Panc1 (cell line): ENCODE results near the gene POU2AF2. TPM values are rescaled to one million over a fixed set of nuclear protein-coding genes. Genes with fewer than 3 reads are reported as not detected.

ENCODE experiments used
- ATAC-seq: fragments of 200-7000 bp; cut with Tn5 transposase; 2 replicates; pipeline ENCODE4 v1.9.1; 2020; ENCODE audit warnings: mild to moderate bottlenecking, moderate library complexity
- BruUV-seq: library from RNA; stranded (reverse); fragments of 400-500 nt; replicated peaks from 2 replicates; lab custom pipeline; 2021; lab: Mats Ljungman, UMichigan
- CTCF ChIA-PET: fragments of 300-600 bp; sonication (Branson Sonifier 250); formaldehyde crosslinking; loops from one replicate; lab custom pipeline; 2022; ENCODE audit warnings: antibody characterized with exemption; lab: Charles Lee
- POLR2A ChIA-PET: fragments of 300-600 bp; sonication (Branson Sonifier 250); formaldehyde crosslinking; loops from one replicate; lab custom pipeline; 2022; ENCODE audit warnings: antibody characterized with exemption; lab: Charles Lee
- DNase-seq: peaks from one replicate; pipeline ENCODE4 v3.0.0-alpha.2; 2010; ENCODE audit warnings: low read depth, low spot score
- H3K27ac ChIP-seq: 2 replicates; pipeline ENCODE4 v1.5.1; 2011; ENCODE audit warnings: mild to moderate bottlenecking, low read length, inconsistent platforms
- H3K27me3 ChIP-seq: fragments of 200-500 bp; sonication (Bioruptor generic); 2 replicates; pipeline ENCODE4 v1.6.0; 2014; ENCODE audit warnings: low read length, inconsistent platforms; ENCODE audit not compliant: control insufficient read depth, insufficient read depth
- H3K36me3 ChIP-seq: fragments of 200-500 bp; sonication (Bioruptor generic); 2 replicates; pipeline ENCODE4 v1.5.1; 2014; ENCODE audit warnings: inconsistent platforms, mild to moderate bottlenecking, low read length, moderate library complexity; ENCODE audit not compliant: control insufficient read depth, insufficient read depth
- H3K4me1 ChIP-seq: 2 replicates; pipeline ENCODE4 v1.5.1; 2011; ENCODE audit warnings: inconsistent platforms, mild to moderate bottlenecking, low read length, moderate library complexity; ENCODE audit not compliant: control insufficient read depth, insufficient read depth
- H3K4me3 ChIP-seq, 2 experiments: 2 replicates each; pipeline ENCODE4 v1.5.1; 2011 to 2012; ENCODE audit warnings: low read depth in 2 of 2, low read length in 2 of 2, mild to moderate bottlenecking in 2 of 2, inconsistent platforms in 1 of 2, moderate library complexity in 1 of 2
- H3K9me3 ChIP-seq: fragments of 200-500 bp; sonication (Bioruptor generic); 2 replicates; pipeline ENCODE4 v1.5.1; 2014; ENCODE audit warnings: low read depth, mild to moderate bottlenecking, inconsistent platforms, low read length, moderate library complexity; ENCODE audit not compliant: control insufficient read depth, insufficient read depth
- POLR2AphosphoS5 ChIP-seq: IDR thresholded peaks from 2 replicates; pipeline ENCODE4 v1.6.1; 2012; ENCODE audit warnings: mild to moderate bottlenecking, low read depth, low read length, moderate library complexity
- SIN3A ChIP-seq: IDR thresholded peaks from 2 replicates; pipeline ENCODE4 v1.6.1; 2012; ENCODE audit warnings: low read depth, mild to moderate bottlenecking, low read length, moderate library complexity, borderline replicate concordance; ENCODE audit not compliant: insufficient read depth
- TCF7L2 ChIP-seq: IDR thresholded peaks from 2 replicates; pipeline ENCODE4 v1.6.1; 2011; ENCODE audit warnings: mild to moderate bottlenecking, low read depth, low read length, inconsistent platforms
- in situ Hi-C: cut with HindIII; loops from 2 replicates; pipeline ENCODE4 v1.10.0; 2016; ENCODE audit warnings: low sequenced_read_pairs, low pct_unique_long_range_greater_than_20kb
- intact Hi-C: fragments of 100-400 bp; cut with micrococcal nuclease; formaldehyde crosslinking; loops from one replicate; pipeline ENCODE4 v1.10.0; 2022; ENCODE audit not compliant: unreplicated experiment
- total RNA-seq: library from RNA; stranded (reverse); gene quantifications from one replicate; pipeline ENCODE4 v1.2.1, GENCODE V29; 2021; ENCODE audit not compliant: unreplicated experiment
- TF ChIP-seq, protein P1 (sequence below): fragments of 450-650 bp; IDR thresholded peaks from 2 replicates; pipeline ENCODE4 v1.5.1; 2017; ENCODE audit warnings: mild to moderate bottlenecking
- TF ChIP-seq, protein P2 (sequence below), 2 experiments: IDR thresholded peaks; 2 replicates each; pipeline ENCODE4 v1.6.1; 2011 to 2012; ENCODE audit warnings: low read depth in 2 of 2, control low read depth in 1 of 2, low read length in 1 of 2, mild to moderate bottlenecking in 1 of 2, moderate library complexity in 1 of 2; ENCODE audit not compliant: insufficient read depth in 1 of 2

The POU2AF2 gene
- total RNA-seq, 1 experiment from 2014 or later, result not detected

GRCh38 chr11:111225881-111226280, 19.6 kb upstream of the POU2AF2 start:
- H3K4me1 ChIP-seq, result no peaks in the 10 kb centered on the region
- no peaks in the 10 kb centered on the region for H3K27me3 ChIP-seq
- POLR2A ChIA-PET, result no interaction called here
- ATAC-seq (no peak), DNase-seq (no peak)
- CTCF ChIA-PET, result no interaction called here
- in situ Hi-C loops (no loop called here), intact Hi-C loops (no loop called here)
- no peaks in the 10 kb centered on the region; the same call in 1 of the 2 replicates for H3K9me3 ChIP-seq
- H3K27ac ChIP-seq, result no peak overlapping the region
- TF ChIP-seq POLR2AphosphoS5 (no peak), TCF7L2 (no peak), SIN3A (no peak)
- TF ChIP-seq, protein P1, sequence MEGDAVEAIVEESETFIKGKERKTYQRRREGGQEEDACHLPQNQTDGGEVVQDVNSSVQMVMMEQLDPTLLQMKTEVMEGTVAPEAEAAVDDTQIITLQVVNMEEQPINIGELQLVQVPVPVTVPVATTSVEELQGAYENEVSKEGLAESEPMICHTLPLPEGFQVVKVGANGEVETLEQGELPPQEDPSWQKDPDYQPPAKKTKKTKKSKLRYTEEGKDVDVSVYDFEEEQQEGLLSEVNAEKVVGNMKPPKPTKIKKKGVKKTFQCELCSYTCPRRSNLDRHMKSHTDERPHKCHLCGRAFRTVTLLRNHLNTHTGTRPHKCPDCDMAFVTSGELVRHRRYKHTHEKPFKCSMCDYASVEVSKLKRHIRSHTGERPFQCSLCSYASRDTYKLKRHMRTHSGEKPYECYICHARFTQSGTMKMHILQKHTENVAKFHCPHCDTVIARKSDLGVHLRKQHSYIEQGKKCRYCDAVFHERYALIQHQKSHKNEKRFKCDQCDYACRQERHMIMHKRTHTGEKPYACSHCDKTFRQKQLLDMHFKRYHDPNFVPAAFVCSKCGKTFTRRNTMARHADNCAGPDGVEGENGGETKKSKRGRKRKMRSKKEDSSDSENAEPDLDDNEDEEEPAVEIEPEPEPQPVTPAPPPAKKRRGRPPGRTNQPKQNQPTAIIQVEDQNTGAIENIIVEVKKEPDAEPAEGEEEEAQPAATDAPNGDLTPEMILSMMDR, result no peak
- TF ChIP-seq, protein P2, sequence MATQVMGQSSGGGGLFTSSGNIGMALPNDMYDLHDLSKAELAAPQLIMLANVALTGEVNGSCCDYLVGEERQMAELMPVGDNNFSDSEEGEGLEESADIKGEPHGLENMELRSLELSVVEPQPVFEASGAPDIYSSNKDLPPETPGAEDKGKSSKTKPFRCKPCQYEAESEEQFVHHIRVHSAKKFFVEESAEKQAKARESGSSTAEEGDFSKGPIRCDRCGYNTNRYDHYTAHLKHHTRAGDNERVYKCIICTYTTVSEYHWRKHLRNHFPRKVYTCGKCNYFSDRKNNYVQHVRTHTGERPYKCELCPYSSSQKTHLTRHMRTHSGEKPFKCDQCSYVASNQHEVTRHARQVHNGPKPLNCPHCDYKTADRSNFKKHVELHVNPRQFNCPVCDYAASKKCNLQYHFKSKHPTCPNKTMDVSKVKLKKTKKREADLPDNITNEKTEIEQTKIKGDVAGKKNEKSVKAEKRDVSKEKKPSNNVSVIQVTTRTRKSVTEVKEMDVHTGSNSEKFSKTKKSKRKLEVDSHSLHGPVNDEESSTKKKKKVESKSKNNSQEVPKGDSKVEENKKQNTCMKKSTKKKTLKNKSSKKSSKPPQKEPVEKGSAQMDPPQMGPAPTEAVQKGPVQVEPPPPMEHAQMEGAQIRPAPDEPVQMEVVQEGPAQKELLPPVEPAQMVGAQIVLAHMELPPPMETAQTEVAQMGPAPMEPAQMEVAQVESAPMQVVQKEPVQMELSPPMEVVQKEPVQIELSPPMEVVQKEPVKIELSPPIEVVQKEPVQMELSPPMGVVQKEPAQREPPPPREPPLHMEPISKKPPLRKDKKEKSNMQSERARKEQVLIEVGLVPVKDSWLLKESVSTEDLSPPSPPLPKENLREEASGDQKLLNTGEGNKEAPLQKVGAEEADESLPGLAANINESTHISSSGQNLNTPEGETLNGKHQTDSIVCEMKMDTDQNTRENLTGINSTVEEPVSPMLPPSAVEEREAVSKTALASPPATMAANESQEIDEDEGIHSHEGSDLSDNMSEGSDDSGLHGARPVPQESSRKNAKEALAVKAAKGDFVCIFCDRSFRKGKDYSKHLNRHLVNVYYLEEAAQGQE (IDR thresholded peaks at IDR 0.05; ENCODE audit: insufficient read depth in 1 of 2, low read depth in 2 of 2, low read length in 1 of 2), result no peak
- no peak overlapping the region for H3K4me3 ChIP-seq
- no TSS peak for BruUV-seq
- H3K36me3 ChIP-seq, result no peaks in the 10 kb centered on the region

GRCh38 chr11:111229604-111230003, 15.9 kb upstream of the POU2AF2 start:
- no peak for DNase-seq
- POLR2A ChIA-PET, result no interaction called here
- H3K4me3 ChIP-seq, result no peak overlapping the region
- CTCF ChIA-PET, result no interaction called here
- in situ Hi-C loops (no loop called here), intact Hi-C loops (loop anchor here (5.0 to 10.0 kb wide), 2 partner anchors 515 to 767 kb away; partner anchors contain the start of gene ARHGAP20)
- no peak overlapping the region for H3K27ac ChIP-seq
- no peaks in the 10 kb centered on the region for H3K36me3 ChIP-seq
- no peaks in the 10 kb centered on the region for H3K4me1 ChIP-seq
- ATAC-seq, result no peak
- TF ChIP-seq SIN3A (no peak), TCF7L2 (no peak), POLR2AphosphoS5 (no peak)
- TF ChIP-seq, protein P2 (IDR thresholded peaks at IDR 0.05; ENCODE audit: insufficient read depth in 1 of 2, low read depth in 2 of 2, low read length in 1 of 2), result no peak
- TF ChIP-seq, protein P1, result no peak
- no peaks in the 10 kb centered on the region; the same call in 1 of the 2 replicates for H3K9me3 ChIP-seq
- BruUV-seq, result no TSS peak
- peaks cover 14% of the 10 kb centered on the region for H3K27me3 ChIP-seq
